IPS-NIHi7 (cell line): ENCODE results near the gene SMIM29.
A peak's percentile ranks its signal among the peaks of the same experiment; 100 is the strongest.

Experiments used
- DNase-seq: peaks from one replicate; pipeline ENCODE4 v3.0.0; 2012; ENCODE audit warnings: mixed read lengths; ENCODE audit errors: extremely low spot score

Gene SMIM29

DNA sequence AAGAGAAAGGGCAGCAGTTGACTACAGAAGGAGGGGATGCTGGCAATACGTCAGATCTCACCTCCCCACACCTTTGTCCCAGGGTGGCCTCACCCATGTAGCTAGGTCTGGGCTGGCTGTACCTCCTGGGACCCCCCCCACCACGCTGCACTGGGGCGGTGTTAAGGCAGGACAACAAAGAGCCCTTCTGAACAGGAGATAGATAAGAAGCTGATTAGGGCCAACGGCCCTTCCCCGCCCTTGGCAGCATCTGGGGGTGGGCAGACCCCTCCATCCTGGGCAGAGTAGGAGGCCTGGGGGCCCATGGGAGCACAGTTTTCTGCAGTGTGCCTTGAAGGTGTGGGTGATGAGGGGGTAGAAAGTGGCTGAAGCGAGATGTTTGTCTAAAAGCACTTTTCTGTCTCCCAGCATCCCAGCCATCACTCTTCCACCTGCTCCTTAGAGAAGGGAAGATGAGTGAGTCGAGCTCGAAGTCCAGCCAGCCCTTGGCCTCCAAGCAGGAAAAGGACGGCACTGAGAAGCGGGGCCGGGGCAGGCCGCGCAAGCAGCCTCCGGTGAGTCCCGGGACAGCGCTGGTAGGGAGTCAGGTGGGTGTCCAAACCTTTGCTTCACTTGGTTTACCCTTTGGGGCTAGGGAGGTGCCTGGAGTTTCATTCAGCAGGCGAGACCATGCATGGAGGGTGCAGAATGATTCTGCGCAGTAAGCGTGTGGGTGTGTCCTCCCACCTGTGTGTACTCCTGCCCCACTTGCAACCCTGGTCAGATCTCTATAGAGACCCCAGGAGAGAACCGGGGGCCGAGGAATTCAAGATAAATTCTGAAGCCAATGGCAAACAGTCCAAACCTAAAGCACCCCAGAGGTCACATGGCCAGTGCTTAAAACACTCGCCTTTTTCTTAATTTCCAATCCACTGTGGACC lies 8.2 kb downstream of the SMIM29 start:
- DNase-seq = no peak

DNA sequence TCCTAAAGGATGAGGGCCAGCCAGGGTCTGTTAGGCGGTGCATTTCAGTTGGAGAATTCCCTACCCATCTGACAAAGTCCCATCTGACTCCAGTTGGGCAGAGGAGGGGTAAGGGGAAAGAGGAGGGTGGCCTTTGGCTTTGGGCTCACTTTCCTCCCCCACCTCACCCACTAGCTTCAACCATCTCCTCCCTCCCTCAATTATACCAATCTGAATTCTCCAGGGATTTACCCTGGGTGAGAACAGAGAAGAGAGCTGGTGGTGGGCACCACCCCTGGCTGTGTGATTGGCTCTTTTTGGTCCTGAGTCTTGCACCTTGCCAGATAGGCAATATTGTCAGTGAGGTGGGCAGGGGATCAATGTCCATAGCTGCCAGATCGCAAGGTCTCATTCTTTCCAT lies 8.9 kb downstream of the SMIM29 start:
- DNase-seq = no peak

DNA sequence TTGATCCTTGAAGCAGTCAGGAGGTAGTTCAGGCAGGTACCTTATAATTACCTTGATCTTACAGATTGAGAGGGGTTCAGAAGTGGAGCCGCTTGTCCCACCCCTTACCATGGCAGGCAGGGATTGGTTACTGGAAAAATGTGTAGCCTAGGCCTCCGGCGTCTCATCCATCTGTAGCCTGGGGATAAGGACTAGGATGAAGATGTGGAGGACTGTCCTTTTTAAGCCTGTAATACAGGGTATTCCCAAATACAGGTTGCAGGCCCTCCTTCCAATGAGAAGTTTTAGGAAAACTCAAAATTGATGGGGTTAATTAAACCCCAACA lies 9.3 kb downstream of the SMIM29 start:
- no peak for DNase-seq

DNA sequence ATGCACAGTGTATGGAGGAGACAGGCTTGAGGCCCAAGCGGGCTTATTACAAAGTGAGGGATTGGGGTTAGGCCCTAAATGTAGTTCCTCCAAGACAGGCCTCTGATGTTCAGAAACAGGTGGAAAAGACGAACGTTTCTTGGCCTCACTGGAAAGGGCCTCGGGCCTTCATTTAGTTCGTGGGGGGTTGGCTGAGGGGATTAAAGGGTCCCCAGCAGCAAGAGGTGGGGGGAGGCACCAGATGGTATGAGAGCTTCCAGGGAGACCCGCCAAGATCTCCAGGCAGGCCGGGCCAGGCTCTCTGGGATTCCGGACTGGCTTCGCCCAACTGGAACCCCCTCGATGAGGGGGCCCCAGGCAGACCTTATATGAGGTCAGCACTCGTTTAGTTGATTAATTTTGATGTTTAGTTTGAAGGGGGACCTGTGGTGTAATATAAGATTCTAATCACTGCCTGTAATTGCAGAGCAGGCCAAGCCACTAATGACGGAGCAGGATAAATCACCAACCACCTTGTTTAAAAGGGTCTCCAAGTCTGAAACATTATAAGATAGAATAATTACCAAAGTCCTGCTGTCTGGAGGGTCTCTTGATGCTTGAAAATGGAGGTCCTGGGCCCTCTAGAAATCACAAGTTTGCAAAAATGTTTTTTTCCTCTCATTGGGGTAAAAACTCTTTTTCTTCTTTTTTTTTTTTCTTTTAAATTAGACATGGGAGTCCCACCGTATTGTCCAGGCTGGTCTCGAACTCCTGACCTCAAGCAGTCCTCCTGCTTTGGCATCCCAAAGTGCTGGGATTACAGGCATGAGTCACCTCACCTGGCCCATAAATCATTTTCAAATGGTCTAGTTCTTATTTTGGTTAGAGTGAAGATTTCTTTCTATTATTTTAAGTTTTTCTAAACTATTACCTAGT lies 10.0 kb downstream of the SMIM29 start:
- no peak for DNase-seq

DNA sequence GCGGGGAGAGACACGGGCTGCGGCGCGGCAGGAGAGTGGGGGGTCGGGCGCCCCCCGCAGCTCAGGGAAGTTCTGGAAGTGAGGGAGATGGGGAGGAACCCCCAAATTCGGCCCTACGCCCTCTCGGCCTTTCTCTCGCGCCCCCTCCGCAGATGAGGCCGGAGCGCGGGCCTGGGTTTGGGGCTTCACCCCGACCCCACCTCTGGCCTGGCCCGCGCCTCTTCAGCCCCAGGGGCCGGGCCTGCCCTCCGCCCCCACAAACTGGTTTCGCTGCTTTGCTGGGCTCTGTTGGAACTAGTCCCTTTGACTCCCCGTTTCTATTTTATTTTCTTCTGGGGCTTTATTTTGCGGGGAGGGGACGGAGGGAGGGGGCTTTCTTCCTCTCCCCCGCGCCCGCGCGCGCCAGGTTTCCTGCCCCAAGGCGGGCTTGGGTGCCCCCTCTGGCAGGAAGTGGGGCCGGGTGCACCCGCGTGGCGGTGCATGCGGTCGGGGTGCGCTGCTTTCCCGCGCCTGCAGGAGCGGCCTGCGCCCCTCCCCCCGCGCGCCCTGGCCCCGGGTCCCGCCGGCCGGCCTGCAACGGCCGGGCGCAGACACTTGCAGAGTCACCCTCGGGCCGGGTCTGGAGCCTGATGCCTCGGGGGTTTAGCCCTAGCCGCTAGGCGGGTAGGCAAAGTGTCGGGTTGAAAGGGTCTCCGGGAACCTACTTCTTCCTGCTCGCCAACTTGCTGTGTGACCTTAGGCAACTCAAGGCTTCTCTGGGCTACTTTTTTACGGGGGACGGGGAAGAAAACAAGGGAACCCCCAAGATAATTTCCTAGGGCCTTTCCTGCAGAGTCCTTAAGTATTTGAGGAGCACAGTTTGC lies 10.9 kb downstream of the SMIM29 start:
- DNase-seq = no peak

DNA sequence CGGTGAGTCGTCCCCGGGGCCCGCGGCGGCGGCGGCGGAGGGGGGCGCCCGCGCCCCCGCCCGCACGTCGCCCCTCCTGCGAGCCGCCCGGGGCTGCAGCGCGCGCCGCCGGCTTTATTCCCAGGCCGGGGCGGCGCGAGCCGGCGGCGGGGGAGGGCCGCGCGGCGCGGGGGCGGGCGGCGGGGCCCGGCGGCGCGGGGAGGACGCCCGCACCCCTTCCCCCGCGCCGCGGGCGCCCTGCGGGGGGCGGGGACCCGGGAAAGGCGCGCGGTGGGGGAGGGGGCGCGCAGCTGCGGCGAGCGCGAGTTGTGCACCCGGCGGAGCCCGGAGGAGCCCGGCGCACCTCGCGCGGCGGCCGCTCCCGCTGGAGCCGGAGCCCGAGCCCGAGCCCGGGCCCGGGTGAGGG lies 11.5 kb downstream of the SMIM29 start:
- DNase-seq = no peak

DNA sequence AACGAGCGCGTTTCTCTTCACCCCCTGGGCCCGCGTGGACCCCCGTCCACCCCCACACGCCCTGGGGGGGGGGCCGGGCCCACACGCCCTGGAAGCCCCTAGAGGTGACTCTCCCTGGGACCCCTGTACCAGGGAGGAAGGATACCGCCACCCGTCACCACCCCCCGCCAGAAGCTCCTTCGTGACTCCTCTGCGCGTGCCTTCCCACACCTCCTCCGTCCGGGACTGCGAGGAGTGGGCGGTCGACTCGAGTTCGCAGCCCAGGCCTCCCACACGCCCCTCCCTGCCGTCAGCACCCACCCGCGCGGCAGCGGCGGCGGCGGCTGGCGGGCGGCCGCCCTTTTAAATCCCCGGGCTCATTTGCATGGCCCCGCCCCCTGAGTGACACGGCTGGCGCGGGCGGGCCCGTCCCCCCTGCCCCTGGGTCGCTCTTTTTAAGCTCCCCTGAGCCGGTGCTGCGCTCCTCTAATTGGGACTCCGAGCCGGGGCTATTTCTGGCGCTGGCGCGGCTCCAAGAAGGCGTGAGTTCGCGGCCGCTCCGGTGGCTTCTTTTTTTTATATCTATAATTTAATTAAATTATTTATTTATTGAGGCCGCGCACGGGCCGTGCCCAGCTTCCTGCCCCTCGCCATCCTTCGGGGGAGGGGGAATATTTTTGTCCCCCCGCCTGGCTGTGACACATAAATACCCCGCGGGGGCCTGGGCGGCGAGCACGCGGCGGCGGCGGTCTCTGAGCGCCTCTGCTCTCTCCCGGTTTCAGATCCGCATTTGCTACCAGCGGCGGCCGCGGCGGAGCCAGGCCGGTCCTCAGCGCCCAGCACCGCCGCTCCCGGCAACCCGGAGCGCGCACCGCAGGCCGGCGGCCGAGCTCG lies 12.1 kb downstream of the SMIM29 start, which contains the start of gene HMGA1:
Gene HMGA1 (plus strand): TSS at position 431 of the 873 bp plus-strand sequence. CDS start 3,908 bp downstream, outside the sequence.
- peak; percentile 82 for DNase-seq

DNA sequence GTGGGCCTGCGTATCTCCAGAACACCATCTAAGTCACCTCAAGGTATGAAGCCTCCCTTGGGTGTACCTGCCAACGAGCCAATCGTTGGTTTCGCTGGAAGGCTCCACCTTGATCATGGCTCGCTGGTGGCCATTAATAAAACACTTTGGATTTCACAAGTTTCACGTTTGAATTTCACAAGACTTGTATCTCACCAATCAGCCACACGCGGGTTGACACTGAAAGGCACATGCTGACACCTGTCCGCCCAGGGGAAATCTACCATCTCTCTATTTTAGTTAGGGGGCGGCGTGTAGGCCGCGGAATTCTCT lies 12.7 kb downstream of the SMIM29 start:
- DNase-seq = no peak

DNA sequence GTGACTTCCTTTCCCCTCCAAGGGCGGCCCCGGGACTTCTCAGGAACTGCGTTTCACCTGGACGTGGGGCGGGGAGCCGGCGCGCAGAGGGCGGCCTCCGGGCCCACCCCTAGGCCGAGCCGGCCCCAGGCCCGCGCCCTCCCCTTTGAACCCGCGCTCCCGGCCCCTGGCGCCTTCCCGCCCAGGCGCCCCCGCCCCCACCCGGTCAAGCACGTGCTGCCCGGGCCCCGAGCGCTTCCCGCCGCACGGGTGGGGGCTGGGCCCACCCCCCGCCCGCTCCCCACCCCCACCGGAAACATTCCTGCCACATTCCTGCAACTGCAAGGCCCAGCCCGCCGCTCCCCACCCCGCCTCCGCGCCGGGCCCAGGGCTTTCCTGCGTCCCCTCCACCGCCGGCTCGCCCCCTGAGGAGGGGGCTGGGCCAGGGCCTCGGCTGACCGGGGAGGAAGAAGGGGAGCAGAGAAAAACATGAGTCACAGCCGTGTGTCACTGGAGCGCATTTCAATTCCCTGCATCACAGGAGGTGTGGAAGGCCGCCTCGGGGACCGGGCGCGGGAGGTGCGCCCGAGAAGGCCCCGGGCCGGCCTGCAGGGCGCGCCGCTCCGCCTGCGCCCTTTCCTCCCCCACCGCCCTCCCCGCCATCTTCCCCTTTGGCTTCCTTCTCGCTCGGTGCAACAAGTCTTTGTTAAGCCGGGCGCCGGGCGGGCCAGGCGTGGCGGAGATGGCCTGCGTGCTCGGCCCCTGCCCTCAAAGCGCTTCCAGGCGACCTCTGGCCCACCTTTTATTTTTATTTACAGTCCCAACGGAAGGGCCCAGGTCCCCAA lies 13.3 kb downstream of the SMIM29 start:
- DNase-seq = peak; percentile 82

DNA sequence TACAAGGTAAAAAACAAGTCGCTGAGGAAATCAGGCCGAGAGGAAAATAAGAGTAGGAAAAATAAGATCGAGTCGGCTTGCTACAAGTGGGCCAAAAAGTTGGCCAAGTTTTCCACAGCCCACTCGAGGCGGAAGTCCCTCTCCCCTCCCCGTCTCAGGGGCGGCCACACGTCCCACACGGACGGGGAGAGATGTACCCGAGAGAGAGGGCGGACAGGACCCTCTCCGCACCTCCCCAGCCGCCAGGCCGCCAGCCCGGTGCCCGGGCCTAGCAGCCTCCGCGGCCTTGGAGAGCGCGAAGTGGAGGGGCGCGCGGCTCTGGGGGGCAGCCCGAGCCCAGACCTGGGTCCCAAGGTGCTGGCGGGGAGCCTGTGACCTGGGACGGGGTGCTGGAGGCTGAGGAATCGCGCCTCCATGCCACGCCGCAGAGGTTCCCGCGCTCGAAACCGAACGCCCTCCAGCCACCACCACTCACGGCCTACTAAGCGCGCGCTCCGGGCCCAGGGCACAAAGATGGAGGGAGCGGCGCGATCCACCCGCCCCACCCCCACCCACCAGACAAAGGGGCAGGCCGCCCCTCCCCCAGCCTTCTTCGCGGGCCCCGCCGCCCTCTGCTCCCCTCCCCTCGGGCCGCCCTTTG lies 14.0 kb downstream of the SMIM29 start:
- peak; percentile 81 for DNase-seq

DNA sequence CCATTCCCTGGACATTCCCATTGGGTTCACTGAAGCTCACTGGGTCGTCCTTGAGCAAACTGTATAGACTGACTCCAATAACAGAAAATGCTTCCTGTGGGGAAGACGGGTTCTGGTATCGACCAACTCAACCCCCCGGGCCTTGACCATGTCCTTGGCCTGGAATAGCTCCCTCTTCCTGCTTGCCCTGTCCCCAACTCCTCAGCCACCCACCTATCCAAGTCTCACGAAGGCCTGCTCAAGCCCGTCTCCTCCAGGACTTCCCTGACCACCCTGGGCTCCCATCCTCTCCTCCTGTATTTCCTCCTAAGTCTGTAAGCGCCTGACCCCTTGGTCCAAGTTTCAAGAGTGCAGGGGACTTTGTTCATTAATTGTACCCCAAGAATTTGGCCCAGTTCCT lies 14.9 kb downstream of the SMIM29 start:
- no peak for DNase-seq

DNA sequence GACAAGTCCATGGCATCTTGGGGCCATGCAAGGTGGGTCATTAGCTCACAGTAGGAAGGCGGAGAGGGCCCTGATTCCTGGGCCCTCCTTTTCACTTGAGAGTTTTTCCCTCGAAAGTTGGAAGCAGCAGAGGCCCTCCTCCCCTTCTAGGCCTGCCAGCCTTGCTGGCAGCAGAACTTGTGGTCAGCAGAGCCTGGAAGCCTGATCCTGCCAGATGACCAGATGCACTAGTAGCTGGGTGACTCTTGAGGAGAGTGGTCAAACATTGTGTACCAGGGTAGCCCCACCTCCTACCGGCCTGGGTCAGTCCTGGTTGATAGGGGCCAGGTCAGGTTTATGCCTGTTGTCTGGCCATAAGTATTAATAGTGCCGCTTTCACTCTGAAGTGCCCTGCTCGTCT lies 15.9 kb downstream of the SMIM29 start:
- DNase-seq = no peak

DNA sequence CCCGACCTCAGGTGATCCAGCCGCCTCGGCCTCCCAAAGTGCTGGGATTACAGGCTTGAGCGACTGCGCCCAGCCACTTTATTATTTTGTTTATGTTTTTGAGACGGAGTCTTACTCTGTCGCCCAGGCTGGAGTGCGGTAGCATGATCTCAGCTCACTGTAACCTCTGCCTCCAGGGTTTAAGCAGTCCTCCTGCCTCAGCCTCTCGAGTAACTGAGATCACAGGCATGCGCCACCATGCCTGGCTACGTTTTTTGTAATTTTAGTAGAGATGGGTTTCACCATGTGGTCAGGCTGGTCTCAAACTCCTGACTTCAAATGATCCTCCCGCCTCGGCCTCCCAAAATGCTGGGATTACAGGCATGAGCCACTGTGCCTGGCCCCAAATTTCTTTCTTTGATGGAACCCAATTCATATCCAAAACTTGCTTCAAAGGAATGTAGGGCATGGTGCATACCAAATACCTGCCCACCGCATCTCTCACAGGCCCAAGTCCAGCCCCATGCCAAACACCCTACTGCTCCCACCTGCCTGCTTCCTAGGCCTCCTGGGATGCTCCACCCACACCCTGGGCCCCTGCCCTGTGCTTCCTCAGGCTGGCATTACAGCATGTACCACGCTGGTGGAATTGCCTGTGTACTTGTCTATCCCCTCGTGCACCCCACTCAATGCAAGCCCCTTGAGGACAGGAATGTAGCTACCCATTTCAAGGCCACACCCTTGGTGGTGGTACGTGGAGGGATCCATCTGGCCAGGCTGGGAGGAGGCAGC lies 17.1 kb downstream of the SMIM29 start:
- no peak for DNase-seq

DNA sequence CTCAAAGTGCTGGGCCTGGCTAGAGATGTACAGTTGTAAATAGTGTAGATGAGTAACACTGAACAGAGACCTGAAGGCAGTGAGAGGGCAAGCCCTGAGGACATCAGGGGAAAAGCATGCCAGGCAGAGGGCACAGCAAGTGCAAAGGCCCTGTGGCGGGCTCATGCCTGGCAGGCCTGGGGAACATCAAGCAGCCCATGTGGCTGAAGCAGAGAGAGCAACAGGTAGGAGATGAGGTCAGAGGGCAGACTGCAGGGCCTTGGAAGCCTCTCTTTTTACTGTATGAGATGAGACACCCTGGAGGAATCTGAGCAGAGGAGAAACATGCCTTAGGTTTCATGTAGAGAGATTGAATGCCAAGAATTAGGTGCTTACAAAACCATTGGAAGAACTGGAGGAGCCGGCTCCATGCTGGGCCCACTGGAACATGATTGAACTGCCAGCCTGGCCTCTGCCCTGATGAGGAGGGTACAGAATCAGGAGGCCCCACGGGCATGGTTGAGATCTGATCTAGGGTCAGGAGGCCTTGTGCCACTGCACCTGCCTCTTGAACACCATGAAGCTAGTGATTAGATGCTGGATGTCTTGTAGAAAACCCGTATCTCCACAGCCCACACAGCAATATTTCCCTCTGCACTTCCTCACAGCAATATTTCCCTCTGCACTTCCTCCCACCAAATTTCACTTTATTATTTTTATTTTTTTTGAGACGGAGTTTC lies 18.0 kb downstream of the SMIM29 start:
- no peak for DNase-seq

DNA sequence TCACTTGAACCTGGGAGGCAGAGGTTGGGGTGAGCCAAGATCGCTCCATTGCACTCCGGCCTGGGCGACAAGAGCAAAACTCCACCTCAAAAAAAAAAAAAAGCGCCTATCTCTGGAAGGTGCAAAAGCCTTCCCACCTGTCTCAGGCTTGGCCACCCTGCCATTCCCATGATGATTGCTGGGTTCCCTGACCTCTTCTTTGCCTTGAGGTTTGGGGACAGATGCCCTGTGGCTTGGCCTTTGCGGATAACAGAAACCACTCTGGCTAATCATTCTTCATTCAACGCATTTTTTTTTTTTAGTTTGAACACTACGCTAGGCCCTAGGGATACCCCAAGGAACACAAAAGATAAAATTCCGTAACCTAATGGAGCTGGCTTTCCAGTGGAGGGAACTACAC lies 18.9 kb downstream of the SMIM29 start:
- DNase-seq = no peak

DNA sequence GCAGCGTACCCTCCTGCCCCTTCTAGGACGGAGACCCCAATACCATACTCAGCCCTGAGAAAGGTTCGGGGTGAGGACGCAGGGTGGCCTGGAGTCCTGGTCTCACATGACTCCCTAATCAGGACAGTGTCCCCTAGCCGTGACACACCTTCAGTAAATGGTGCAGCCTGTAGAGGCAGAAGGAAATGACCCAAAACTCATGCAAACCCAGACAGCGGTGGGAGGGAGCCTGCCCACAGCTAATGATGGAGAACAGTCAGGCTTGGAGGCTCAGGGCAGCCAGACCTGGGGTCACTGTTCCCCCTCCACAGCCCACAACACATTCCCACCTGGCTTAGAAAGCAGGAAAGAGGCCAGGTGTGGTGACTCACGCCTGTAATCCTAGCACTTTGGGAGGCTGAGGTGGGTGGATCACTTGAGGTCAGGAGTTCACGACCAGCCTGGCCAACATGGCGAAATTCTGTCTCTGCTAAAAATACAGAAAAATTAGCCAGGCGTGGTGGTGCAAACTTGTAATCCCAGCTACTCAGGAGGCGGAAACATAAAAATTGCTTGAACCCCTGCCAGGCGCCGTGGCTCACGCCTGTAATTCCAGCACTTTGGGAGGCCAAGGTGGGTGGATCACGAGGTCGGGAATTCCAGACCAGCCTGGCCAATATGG lies 20.9 kb downstream of the SMIM29 start:
- DNase-seq = no peak

DNA sequence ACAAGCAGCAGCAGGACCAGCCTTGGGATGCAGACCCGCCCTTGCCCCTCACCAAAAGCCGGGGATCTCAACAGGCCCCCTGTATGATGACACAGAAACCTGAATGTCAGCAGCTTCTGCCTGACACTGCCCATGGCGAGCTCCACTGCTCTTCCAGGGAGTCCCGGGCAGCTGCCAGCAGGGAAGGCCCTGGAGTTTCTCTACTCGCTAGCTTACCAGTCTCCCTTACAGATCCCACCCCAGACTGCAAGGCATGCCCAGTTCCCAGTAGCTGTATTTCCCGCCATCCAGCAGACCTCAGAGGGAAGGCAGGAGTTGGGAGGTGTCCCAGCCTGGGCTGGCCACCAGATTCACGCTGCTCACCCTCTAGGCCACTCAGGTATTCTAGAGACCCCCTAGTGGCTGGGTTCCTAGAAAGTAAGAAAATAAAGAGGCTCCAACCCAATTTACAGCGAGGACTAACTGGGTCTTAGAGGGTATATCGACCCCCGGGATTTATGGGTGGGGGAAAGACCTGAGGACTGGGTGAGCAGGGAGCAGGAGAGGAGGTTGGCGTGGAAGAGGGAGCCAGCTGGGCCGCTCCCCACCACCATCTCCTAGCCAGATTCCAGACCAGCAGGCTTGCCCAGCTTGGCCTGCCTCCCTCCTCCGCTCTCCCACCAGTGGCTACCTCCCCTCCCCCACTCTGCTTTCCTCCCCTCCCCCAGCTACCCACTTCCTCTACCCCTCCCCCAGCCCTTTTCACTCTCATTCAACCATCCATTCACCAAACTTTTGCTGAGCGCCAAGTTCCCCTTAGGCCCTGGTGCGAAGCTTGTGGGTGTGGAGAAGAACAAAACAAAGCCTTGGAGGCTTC lies 21.8 kb downstream of the SMIM29 start:
- peak; percentile 55 for DNase-seq
